Measurements from ENCODE around the gene STARD4.

The STARD4 gene

GRCh38 chr5:111454776-111455175 lies 57.6 kb downstream of the STARD4 start:
- H3K9me3 ChIP-seq (ENCODE audit: control insufficient read depth, low read length): no peaks in the 10 kb centered on the region
- no peak overlapping the region for H3K9ac ChIP-seq (ENCODE audit: low read length)
- no peaks in the 10 kb centered on the region for H3K27me3 ChIP-seq (ENCODE audit: control insufficient read depth, insufficient read depth, low read length)
- no peaks in the 10 kb centered on the region for H3K36me3 ChIP-seq (ENCODE audit: control insufficient read depth, insufficient read depth, low read length)
- H3K4me3 ChIP-seq (ENCODE audit: low read length): no peak overlapping the region
- H3K4me1 ChIP-seq (ENCODE audit: control insufficient read depth, insufficient read depth, low read length): no peaks in the 10 kb centered on the region

- no peaks in the 10 kb centered on the region for H3K9me3 ChIP-seq (ENCODE audit: control insufficient read depth, low read length)
- H3K27me3 ChIP-seq (ENCODE audit: control insufficient read depth, insufficient read depth, low read length): no peaks in the 10 kb centered on the region
- no peaks in the 10 kb centered on the region for H3K4me1 ChIP-seq (ENCODE audit: control insufficient read depth, insufficient read depth, low read length)
- no peaks in the 10 kb centered on the region for H3K36me3 ChIP-seq (ENCODE audit: control insufficient read depth, insufficient read depth, low read length)
- H3K4me3 ChIP-seq (ENCODE audit: low read length): no peak overlapping the region
- no peak overlapping the region for H3K9ac ChIP-seq (ENCODE audit: low read length)
These were observed 58.1 kb downstream of the STARD4 start for GRCh38 chr5:111454198-111454622.

DNA sequence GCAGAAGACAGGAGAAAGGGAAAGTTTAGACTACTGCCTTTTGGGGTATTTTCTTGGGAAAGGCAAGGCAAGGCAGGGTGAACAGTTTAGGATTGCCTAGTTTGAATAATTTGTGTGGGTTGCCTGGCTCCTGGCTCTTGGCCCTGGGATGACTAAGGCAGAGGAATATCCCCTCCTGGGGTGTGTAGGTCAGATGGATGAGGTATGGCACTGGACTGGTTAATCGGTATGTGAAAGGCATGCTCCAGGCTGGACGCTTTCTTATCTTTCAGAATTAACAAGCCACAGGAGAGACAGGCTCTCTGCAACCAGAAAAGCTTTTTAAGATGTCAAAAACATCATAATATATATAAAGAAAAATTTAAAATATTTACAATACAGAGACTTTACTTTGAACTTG lies 58.6 kb downstream of the STARD4 start:
- H3K4me1 ChIP-seq (ENCODE audit: control insufficient read depth, insufficient read depth, low read length): no peaks in the 10 kb centered on the region
- no peaks in the 10 kb centered on the region for H3K27me3 ChIP-seq (ENCODE audit: control insufficient read depth, insufficient read depth, low read length)
- H3K36me3 ChIP-seq (ENCODE audit: control insufficient read depth, insufficient read depth, low read length): no peaks in the 10 kb centered on the region
- no peaks in the 10 kb centered on the region for H3K9me3 ChIP-seq (ENCODE audit: control insufficient read depth, low read length)
- H3K9ac ChIP-seq (ENCODE audit: low read length): no peak overlapping the region
- H3K4me3 ChIP-seq (ENCODE audit: low read length): no peak overlapping the region

DNA sequence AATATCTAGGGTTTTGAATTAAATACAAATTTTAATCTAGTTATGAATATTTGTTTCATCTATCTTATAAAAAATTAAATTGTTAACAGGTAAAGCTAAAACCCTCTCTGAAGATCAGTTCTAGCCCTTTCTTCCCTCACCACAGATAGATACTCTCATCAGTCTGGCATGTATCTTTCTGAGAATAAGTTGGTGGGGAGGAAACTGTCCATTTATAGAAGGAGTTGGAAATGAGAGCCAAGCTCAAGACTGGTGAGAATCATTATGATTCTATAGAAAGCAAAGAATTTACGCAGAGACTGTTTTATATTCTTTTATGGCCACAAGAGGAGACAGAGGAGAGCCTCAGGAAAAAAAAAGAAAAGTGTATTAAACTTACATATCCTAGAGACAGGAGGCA lies 59.0 kb downstream of the STARD4 start:
- H3K4me3 ChIP-seq (ENCODE audit: low read length): no peak overlapping the region
- no peaks in the 10 kb centered on the region for H3K4me1 ChIP-seq (ENCODE audit: control insufficient read depth, insufficient read depth, low read length)
- no peaks in the 10 kb centered on the region for H3K9me3 ChIP-seq (ENCODE audit: control insufficient read depth, low read length)
- no peak overlapping the region for H3K9ac ChIP-seq (ENCODE audit: low read length)
- H3K27me3 ChIP-seq (ENCODE audit: control insufficient read depth, insufficient read depth, low read length): no peaks in the 10 kb centered on the region
- no peaks in the 10 kb centered on the region for H3K36me3 ChIP-seq (ENCODE audit: control insufficient read depth, insufficient read depth, low read length)

- H3K36me3 ChIP-seq (ENCODE audit: control insufficient read depth, insufficient read depth, low read length): no peaks in the 10 kb centered on the region
- H3K27me3 ChIP-seq (ENCODE audit: control insufficient read depth, insufficient read depth, low read length): no peaks in the 10 kb centered on the region
- H3K4me3 ChIP-seq (ENCODE audit: low read length): no peak overlapping the region
- H3K9me3 ChIP-seq (ENCODE audit: control insufficient read depth, low read length): no peaks in the 10 kb centered on the region
- no peaks in the 10 kb centered on the region for H3K4me1 ChIP-seq (ENCODE audit: control insufficient read depth, insufficient read depth, low read length)
- no peak overlapping the region for H3K9ac ChIP-seq (ENCODE audit: low read length)
These were observed 64.5 kb downstream of the STARD4 start for GRCh38 chr5:111447822-111448221.

DNA sequence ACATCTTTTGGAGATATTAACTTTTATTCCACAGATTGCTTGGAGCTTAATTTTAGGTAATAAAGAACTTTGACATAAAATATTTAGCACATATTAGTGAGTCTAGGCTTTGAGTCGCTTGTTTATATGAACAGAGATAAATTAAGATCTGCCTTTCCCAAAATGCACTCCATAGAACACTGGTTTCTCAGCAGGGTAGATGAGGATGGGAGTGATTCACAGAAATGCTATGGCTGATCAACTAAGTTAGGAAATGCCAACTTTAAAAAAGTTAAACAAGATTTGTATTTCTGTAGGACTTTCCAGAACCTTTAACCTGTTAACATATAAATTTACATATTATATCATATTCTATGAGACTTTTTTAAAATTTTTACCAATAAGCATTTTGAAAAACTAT lies 65.2 kb downstream of the STARD4 start:
- Histone ChIP-seq H3K9ac (ENCODE audit: low read length) (no peak overlapping the region), H3K27me3 (ENCODE audit: control insufficient read depth, insufficient read depth, low read length) (no peaks in the 10 kb centered on the region), H3K4me3 (ENCODE audit: low read length) (no peak overlapping the region), H3K36me3 (ENCODE audit: control insufficient read depth, insufficient read depth, low read length) (no peaks in the 10 kb centered on the region), H3K9me3 (ENCODE audit: control insufficient read depth, low read length) (no peaks in the 10 kb centered on the region), H3K4me1 (ENCODE audit: control insufficient read depth, insufficient read depth, low read length) (no peaks in the 10 kb centered on the region)

Measured in mucosa of stomach (tissue), 1 donor.